HCT116 (cell line): ENCODE measurements around the gene EZH1. TPM values are rescaled to one million over a fixed set of nuclear protein-coding genes. Genes with fewer than 3 reads are reported as not detected.

Experiments
- ATAC-seq: fragments of 200-7000 bp; cut with Tn5 transposase; 2 replicates; pipeline ENCODE4 v1.9.1; 2020; ENCODE audit warnings: mild to moderate bottlenecking, moderate library complexity
- BruUV-seq: library from RNA; stranded (reverse); fragments of 400-500 nt; replicated peaks from 2 replicates; lab custom pipeline; 2021; lab: Mats Ljungman, UMichigan
- CTCF ChIA-PET: fragments of 300-600 bp; sonication (Branson Sonifier 250); formaldehyde crosslinking; loops from one replicate; lab custom pipeline; 2021; ENCODE audit warnings: antibody characterized with exemption; lab: Charles Lee
- POLR2A ChIA-PET: fragments of 300-600, 350-600 bp; sonication (Branson Sonifier 250); formaldehyde crosslinking; loops from one replicate; lab custom pipeline; 2021; ENCODE audit warnings: antibody characterized with exemption; lab: Charles Lee
- RAD21 ChIA-PET, 2 experiments: fragments of 300-600 bp; sonication (Branson Sonifier 250); formaldehyde crosslinking; loops; one replicate each; lab custom pipeline; 2023; ENCODE audit warnings: low total read pairs in 2 of 2; ENCODE audit not compliant: uncharacterized antibody in 2 of 2, unreplicated experiment in 2 of 2, low non-redundant PET in 1 of 2; lab: Charles Lee
- DNase-seq: peaks from one replicate; pipeline ENCODE4 v3.0.0-alpha.2; 2010; ENCODE audit warnings: low read depth, low spot score
- H2AFZ ChIP-seq: fragments of 200-600 bp; shearing (Covaris generic), sonication (generic); 2 replicates; pipeline ENCODE4 v1.6.1; 2017; ENCODE audit warnings: low read depth, mixed run types, mixed read lengths, antibody characterized with exemption, low read length; ENCODE audit not compliant: poor library complexity, severe bottlenecking
- H3K27ac ChIP-seq: 2 replicates; pipeline ENCODE4 v1.5.1; 2012; ENCODE audit warnings: low read depth, low read length
- H3K27me3 ChIP-seq: fragments of 200-600 bp; sonication (generic); 2 replicates; pipeline ENCODE4 v1.6.1; 2016; ENCODE audit warnings: mixed run types, low read length, mixed read lengths; ENCODE audit not compliant: insufficient read depth
- H3K36me3 ChIP-seq, 2 experiments: fragments of 200-500 bp in 1 of 2; fragments of 200-600 bp in 1 of 2; sonication (Bioruptor generic) in 1 of 2; sonication (generic) in 1 of 2; 2 replicates each; pipeline versions ENCODE4 v1.5.1 to v1.6.1; 2014 to 2016; ENCODE audit warnings: low read length in 2 of 2, inconsistent platforms in 1 of 2, mixed read lengths in 1 of 2, mixed run types in 1 of 2; ENCODE audit not compliant: insufficient read depth in 2 of 2, control insufficient read depth in 1 of 2
- H3K4me1 ChIP-seq, 2 experiments: fragments of 200-600 bp in 1 of 2; sonication (generic) in 1 of 2; 2 replicates each; pipeline versions ENCODE4 v1.5.1 to v1.6.1; 2012 to 2017; ENCODE audit warnings: low read length in 2 of 2, inconsistent platforms in 1 of 2, mild to moderate bottlenecking in 1 of 2, mixed read lengths in 1 of 2, mixed run types in 1 of 2, moderate library complexity in 1 of 2; ENCODE audit not compliant: insufficient read depth in 2 of 2, control insufficient read depth in 1 of 2
- H3K4me2 ChIP-seq: fragments of 200-600 bp; sonication (generic); 2 replicates; pipeline ENCODE4 v1.6.1; 2017; ENCODE audit warnings: mixed run types, low read length, mixed read lengths
- H3K4me3 ChIP-seq, 2 experiments: fragments of 200-600 bp in 1 of 2; sonication (generic) in 1 of 2; replicated peaks in 1 of 2; 2 replicates each; pipeline ENCODE4 v1.5.1; 2011 to 2016; ENCODE audit warnings: low read length in 2 of 2, control low read depth in 1 of 2, low read depth in 1 of 2, mild to moderate bottlenecking in 1 of 2, mixed read lengths in 1 of 2, mixed run types in 1 of 2
- H3K79me2 ChIP-seq: fragments of 200-600 bp; sonication (generic); 2 replicates; pipeline ENCODE4 v1.6.1; 2017; ENCODE audit warnings: mild to moderate bottlenecking, mixed run types, low read length, moderate library complexity, mixed read lengths; ENCODE audit not compliant: insufficient read depth
- H3K9ac ChIP-seq: fragments of 200-600 bp; sonication (generic); 2 replicates; pipeline ENCODE4 v1.6.1; 2016; ENCODE audit warnings: low read length, mixed read lengths
- H3K9me2 ChIP-seq: fragments of 200-600 bp; sonication (generic), shearing (Covaris generic); 2 replicates; pipeline ENCODE4 v1.6.1; 2017; ENCODE audit warnings: mixed run types, mild to moderate bottlenecking, moderate library complexity; ENCODE audit not compliant: insufficient read depth
- H3K9me3 ChIP-seq, 2 experiments: fragments of 200-500 bp in 1 of 2; fragments of 200-600 bp in 1 of 2; sonication (Bioruptor generic) in 1 of 2; sonication (generic) in 1 of 2; 2 replicates each; pipeline ENCODE4 v1.6.1; 2014 to 2017; ENCODE audit warnings: low read length in 2 of 2, mixed read lengths in 2 of 2, inconsistent platforms in 1 of 2, low read depth in 1 of 2, mild to moderate bottlenecking in 1 of 2, mixed run types in 1 of 2, moderate library complexity in 1 of 2; ENCODE audit not compliant: control insufficient read depth in 1 of 2, insufficient read depth in 1 of 2
- H4K20me1 ChIP-seq: fragments of 200-600 bp; sonication (generic), shearing (Covaris generic); 2 replicates; pipeline ENCODE4 v1.6.1; 2017; ENCODE audit warnings: mixed run types, mild to moderate bottlenecking, moderate library complexity; ENCODE audit not compliant: insufficient read depth
- CBX3 ChIP-seq: IDR thresholded peaks from 2 replicates; pipeline ENCODE4 v1.6.1; 2012; ENCODE audit warnings: low read depth
- CEBPB ChIP-seq: IDR thresholded peaks from 2 replicates; pipeline ENCODE4 v1.6.1; 2012; ENCODE audit warnings: low read depth
- SRF ChIP-seq: IDR thresholded peaks from 2 replicates; pipeline ENCODE4 v1.6.1; 2012; ENCODE audit warnings: low read depth
- intact Hi-C: fragments of 100-400 bp; cut with micrococcal nuclease; formaldehyde crosslinking; loops from 2 replicates; pipeline ENCODE4 v1.10.0; 2022
- total RNA-seq: library from RNA; stranded (reverse); gene quantifications from one replicate; pipeline ENCODE4 v1.2.1, GENCODE V29; 2021; ENCODE audit not compliant: unreplicated experiment
- TF ChIP-seq, protein P1 (sequence below): IDR thresholded peaks from 2 replicates; pipeline ENCODE4 v1.6.1; 2012

EZH1 gene
- total RNA-seq, 1 experiment from 2014 or later, result 29.3 TPM

DNA sequence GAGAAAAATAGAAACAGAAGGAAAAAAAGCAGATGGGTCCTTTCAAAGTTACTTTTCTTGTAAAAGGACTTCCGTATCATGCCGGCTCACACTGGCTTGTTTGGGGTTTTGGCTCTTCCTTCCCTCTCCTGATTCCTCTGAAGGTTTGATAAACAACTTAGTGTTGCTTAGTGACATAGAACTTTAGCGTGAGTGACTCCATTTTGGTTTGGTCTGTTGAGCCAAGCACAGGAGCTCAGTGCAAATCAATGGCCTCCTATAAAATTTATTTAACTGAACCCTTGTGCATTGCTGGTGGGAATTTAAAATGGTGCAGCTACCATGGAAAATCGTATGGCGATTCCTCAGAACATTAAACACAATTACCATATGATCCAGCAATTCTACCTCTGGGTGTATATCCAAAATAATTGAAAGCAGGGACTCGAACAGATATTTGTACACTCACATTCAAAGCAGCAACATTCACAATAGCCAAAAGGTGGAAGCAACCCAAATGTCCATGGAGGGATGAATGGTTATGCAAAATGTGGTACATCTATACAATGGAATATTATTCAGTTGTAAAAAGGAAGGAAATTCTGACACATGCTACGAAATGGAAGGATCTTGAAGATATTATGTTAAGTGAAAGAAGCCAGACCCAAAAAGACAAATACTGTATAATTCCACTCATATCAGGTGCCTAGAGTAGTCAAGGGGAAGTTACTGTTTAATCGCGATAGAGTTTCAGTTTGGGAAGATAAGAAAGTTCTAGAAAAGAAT is 86.8 kb downstream of the EZH1 start:
- H3K9ac ChIP-seq, result no peak overlapping the region
- BruUV-seq, result no TSS peak
- intact Hi-C loops, result loop anchor here (5.0 kb wide), 1 partner anchor 36 kb away; no protein-coding TSS in a partner anchor
- H3K4me3 ChIP-seq, result no peak overlapping the region
- ChIA-PET POLR2A (no interaction called here), CTCF (no interaction called here), RAD21 (no interaction called here)
- peak overlapping the region; percentile 92; the same call in 1 of the 2 replicates for H3K27ac ChIP-seq
- no peaks in the 10 kb centered on the region for H3K27me3 ChIP-seq
- no peaks in the 10 kb centered on the region for H3K79me2 ChIP-seq
- TF ChIP-seq CBX3 (peak; percentile 21; the same call in 1 of the 2 replicates), CEBPB (no peak)
- peaks cover 20 to 43% of the 10 kb centered on the region in 2 experiments for H3K4me1 ChIP-seq
- DNase-seq, result no peak
- no peaks in the 10 kb centered on the region; a peak in 1 of 4 replicates for H3K9me3 ChIP-seq
- no peak overlapping the region for H2AFZ ChIP-seq
- no peaks in the 10 kb centered on the region for H3K9me2 ChIP-seq
- ATAC-seq, result no peak
- H4K20me1 ChIP-seq, result no peaks in the 10 kb centered on the region
- 0 out of 4 replicates have a peak, but pooled peaks cover 0 to 3% of the 10 kb centered on the region in 2 experiments for H3K36me3 ChIP-seq
- no peak overlapping the region for H3K4me2 ChIP-seq

DNA sequence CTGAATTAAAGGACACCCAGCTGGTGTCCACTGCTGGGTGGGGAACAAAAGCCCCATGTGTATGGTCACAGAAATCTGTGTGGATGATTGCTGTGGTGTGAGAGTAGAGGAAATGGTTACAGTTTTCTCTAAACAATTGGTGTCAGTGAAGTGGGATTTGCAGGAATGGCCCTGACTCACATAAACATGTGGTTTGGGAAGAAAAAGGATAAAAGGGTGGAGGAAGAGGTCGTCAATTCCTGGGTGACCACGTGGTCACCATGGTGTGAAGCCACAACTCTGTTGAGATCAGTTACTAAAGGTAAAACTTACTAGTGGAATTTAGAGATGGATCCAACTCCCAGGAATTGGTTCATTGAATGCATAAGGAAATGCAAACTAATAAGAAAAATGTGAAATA is 89.3 kb downstream of the EZH1 start:
- Histone ChIP-seq H4K20me1 (no peaks in the 10 kb centered on the region), H3K27me3 (no peaks in the 10 kb centered on the region), H3K27ac (no peak overlapping the region), H3K4me2 (peak overlapping the region; percentile 36), H3K36me3 (no peaks in the 10 kb centered on the region), H3K4me3 (no peak overlapping the region), H2AFZ (peak overlapping the region; percentile 46), H3K9me2 (no peaks in the 10 kb centered on the region), H3K9ac (no peak overlapping the region), H3K9me3 (no peaks in the 10 kb centered on the region; a peak in 1 of 4 replicates), H3K4me1 (peaks cover 7 to 31% of the 10 kb centered on the region in 2 experiments), H3K79me2 (no peaks in the 10 kb centered on the region)
- ChIA-PET CTCF (no interaction called here), POLR2A (no interaction called here), RAD21 (no interaction called here)
- DNase-seq (no peak), ATAC-seq (no peak)
- no TSS peak for BruUV-seq
- intact Hi-C loops, result loop anchor here (5.0 kb wide), 1 partner anchor 33 kb away; no protein-coding TSS in a partner anchor
- TF ChIP-seq, protein P1, sequence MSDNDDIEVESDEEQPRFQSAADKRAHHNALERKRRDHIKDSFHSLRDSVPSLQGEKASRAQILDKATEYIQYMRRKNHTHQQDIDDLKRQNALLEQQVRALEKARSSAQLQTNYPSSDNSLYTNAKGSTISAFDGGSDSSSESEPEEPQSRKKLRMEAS, result peak; percentile 47; the same call in 1 of the 2 replicates
- TF ChIP-seq SRF, result no peak
